Measurements from ENCODE around the gene SLC26A9.
"Not testable (repeated sequence)": the region's sequence is repeated elsewhere in the genome, so short reads cannot be mapped to it uniquely, and the experiment has no call there.

Gene SLC26A9

GRCh38 chr1:205889706-205890105 lies 53.5 kb downstream of the SLC26A9 start:
- not testable (repeated sequence) for DNase-seq (ENCODE audit: low spot score)

GRCh38 chr1:205889006-205889405 lies 54.2 kb downstream of the SLC26A9 start:
- not testable (repeated sequence) for DNase-seq (ENCODE audit: low spot score)

GRCh38 chr1:205883792-205884191 lies 59.5 kb downstream of the SLC26A9 start:
- no peak for DNase-seq (ENCODE audit: low spot score)

- DNase-seq (ENCODE audit: low spot score), result no peak
These were observed 62.3 kb downstream of the SLC26A9 start for GRCh38 chr1:205880923-205881322.

GRCh38 chr1:205879974-205880373 lies 63.3 kb downstream of the SLC26A9 start:
- DNase-seq (ENCODE audit: low spot score), result no peak

- no peak for DNase-seq (ENCODE audit: low spot score)
These were observed 65.2 kb downstream of the SLC26A9 start for GRCh38 chr1:205878026-205878425.

GRCh38 chr1:205873148-205873547 lies 70.1 kb downstream of the SLC26A9 start:
- DNase-seq (ENCODE audit: low spot score), result not testable (repeated sequence)

GRCh38 chr1:205870236-205870635 lies 73.0 kb downstream of the SLC26A9 start:
- DNase-seq (ENCODE audit: low spot score), result no peak

Data from HuH-7.5 (cell line).